HepG2 (cell line): Measurements from ENCODE around the gene SELENOH. TPM values are rescaled to one million over a fixed set of nuclear protein-coding genes. Genes with fewer than 3 reads are reported as not detected.

Experiments used
- ATAC-seq: fragments of 200-7000 bp; cut with Tn5 transposase; 3 replicates; pipeline ENCODE4 v1.9.1; 2020; ENCODE audit warnings: mild to moderate bottlenecking, moderate library complexity
- BruUV-seq: library from RNA; stranded (reverse); fragments of 400-500 nt; replicated peaks from 2 replicates; lab custom pipeline; 2021; lab: Mats Ljungman, UMichigan
- CTCF ChIA-PET: fragments of 300-600 bp; formaldehyde crosslinking; extraction: SDS; loops from one replicate; lab custom pipeline; 2021; ENCODE audit warnings: low total read pairs, inconsistent platforms, low intra/inter-chr PET ratio; lab: Yijun Ruan, JAX
- POLR2A ChIA-PET: fragments of 350-600 bp; sonication (Branson Sonifier 250); formaldehyde crosslinking; loops from one replicate; lab custom pipeline; 2020; ENCODE audit warnings: antibody characterized with exemption, inconsistent platforms; lab: Yijun Ruan, JAX
- DNase-seq: peaks from one replicate; pipeline ENCODE4 v3.0.0-alpha.2; 2015; ENCODE audit warnings: low spot score
- FAIRE-seq: peaks from 3 replicates; lab custom pipeline; 2011; peaks lifted over from hg19 to GRCh38; lab: Jason Lieb, UNC
- H2AFZ ChIP-seq: one replicate; pipeline ENCODE4 v1.6.1; 2011; ENCODE audit warnings: low read length, inconsistent platforms
- H3K27ac ChIP-seq: fragments of 300-600 bp; 3 replicates; pipeline ENCODE4 v1.8.0; 2011; ENCODE audit warnings: mixed run types, mild to moderate bottlenecking, mixed read lengths, low read length, inconsistent platforms; ENCODE audit not compliant: insufficient read depth; ENCODE audit errors: extremely low read length
- H3K27me3 ChIP-seq, 2 experiments: fragments of 200-600 bp in 1 of 2; 2 replicates in 1 of 2; 3 replicates in 1 of 2; pipeline versions ENCODE4 v1.6.0 to v1.8.0; 2011; ENCODE audit warnings: low read length in 2 of 2, mild to moderate bottlenecking in 2 of 2, moderate library complexity in 2 of 2, inconsistent platforms in 1 of 2; ENCODE audit not compliant: insufficient read depth in 2 of 2, control insufficient read depth in 1 of 2
- H3K36me3 ChIP-seq, 2 experiments: fragments of 200-600 bp in 1 of 2; replicated peaks in 1 of 2; 2 replicates in 1 of 2; 3 replicates in 1 of 2; pipeline versions ENCODE4 v1.5.1 to v1.8.0; 2011; ENCODE audit warnings: low read length in 2 of 2, inconsistent platforms in 1 of 2; ENCODE audit not compliant: insufficient read depth in 2 of 2, control insufficient read depth in 1 of 2
- H3K4me1 ChIP-seq: 2 replicates; pipeline ENCODE4 v1.5.1; 2012; ENCODE audit warnings: low read length, inconsistent platforms; ENCODE audit not compliant: insufficient read depth
- H3K4me2 ChIP-seq: 2 replicates; pipeline ENCODE4 v1.6.0; 2011; ENCODE audit warnings: low read depth, low read length, inconsistent platforms
- H3K4me3 ChIP-seq, 3 experiments: fragments of 200-600 bp in 1 of 3; sonication (generic), shearing (Covaris generic) in 1 of 3; replicated peaks in 1 of 3; 2 replicates each; pipeline ENCODE4 v1.5.1; 2011 to 2016; ENCODE audit warnings: low read length in 3 of 3, inconsistent platforms in 2 of 3, low read depth in 2 of 3, mild to moderate bottlenecking in 2 of 3, control low read depth in 1 of 3, mixed read lengths in 1 of 3; ENCODE audit not compliant: insufficient read depth in 1 of 3
- H3K79me2 ChIP-seq: one replicate; pipeline ENCODE4 v1.6.1; 2011; ENCODE audit warnings: low read length, inconsistent platforms; ENCODE audit not compliant: insufficient read depth
- H3K9ac ChIP-seq: 2 replicates; pipeline ENCODE4 v1.6.0; 2011; ENCODE audit warnings: mild to moderate bottlenecking, low read depth, low read length, inconsistent platforms; ENCODE audit not compliant: insufficient read depth
- H3K9me3 ChIP-seq: 2 replicates; pipeline ENCODE4 v1.5.1; 2012; ENCODE audit warnings: mild to moderate bottlenecking, low read length
- H4K20me1 ChIP-seq: 2 replicates; pipeline ENCODE4 v1.6.0; 2011; ENCODE audit warnings: inconsistent platforms, mild to moderate bottlenecking, low read length, moderate library complexity; ENCODE audit not compliant: insufficient read depth
- CHD4 ChIP-seq: fragments of 200-600 bp; sonication (generic); IDR thresholded peaks from 2 replicates; pipeline ENCODE4 v1.7.0; 2017; ENCODE audit warnings: mild to moderate bottlenecking, low read length, borderline replicate concordance
- GRHL1 ChIP-seq: sonication (generic); formaldehyde crosslinking; conservative IDR thresholded peaks from 2 replicates; pipeline ENCODE4 v1.8.0; 2022; ENCODE audit warnings: missing genetic modification reagents
- HDAC1 ChIP-seq: sonication (generic); formaldehyde crosslinking; IDR thresholded peaks from 2 replicates; pipeline ENCODE4 v1.5.1; 2020; ENCODE audit warnings: mild to moderate bottlenecking, missing genetic modification reagents
- HOMEZ ChIP-seq: IDR thresholded peaks from 2 replicates; pipeline ENCODE4 v1.6.1; 2016; ENCODE audit warnings: low read depth
- KLF13 ChIP-seq: sonication (generic); formaldehyde crosslinking; IDR thresholded peaks from 2 replicates; pipeline ENCODE4 v1.4.0; 2020; ENCODE audit warnings: mild to moderate bottlenecking, missing genetic modification reagents
- MLX ChIP-seq: IDR thresholded peaks from 2 replicates; pipeline ENCODE4 v1.6.1; 2016
- RXRB ChIP-seq: IDR thresholded peaks from 2 replicates; pipeline ENCODE4 v1.6.1; 2016; ENCODE audit warnings: borderline replicate concordance, missing genetic modification reagents, missing compliant biosample characterization
- ZNF20 ChIP-seq: sonication (generic); formaldehyde crosslinking; IDR thresholded peaks from 2 replicates; pipeline ENCODE4 v1.4.0; 2020; ENCODE audit warnings: mild to moderate bottlenecking, moderate library complexity, missing genetic modification reagents
- ZNF34 ChIP-seq: sonication (generic); formaldehyde crosslinking; IDR thresholded peaks from 2 replicates; pipeline ENCODE4 v1.4.0; 2020; ENCODE audit warnings: mild to moderate bottlenecking, missing genetic modification reagents, borderline replicate concordance
- ZNF501 ChIP-seq: sonication (generic); formaldehyde crosslinking; IDR thresholded peaks from 2 replicates; pipeline ENCODE4 v1.5.1; 2020; ENCODE audit warnings: mild to moderate bottlenecking, moderate library complexity, missing genetic modification reagents
- ZNF660 ChIP-seq: sonication (generic); formaldehyde crosslinking; IDR thresholded peaks from 2 replicates; pipeline ENCODE4 v1.5.1; 2020; ENCODE audit warnings: mild to moderate bottlenecking, low read depth, missing genetic modification reagents, borderline replicate concordance
- ZNF816 ChIP-seq: sonication (generic); formaldehyde crosslinking; IDR thresholded peaks from 2 replicates; pipeline ENCODE4 v1.8.0; 2022; ENCODE audit warnings: missing genetic modification reagents, mild to moderate bottlenecking, borderline replicate concordance
- ZNF878 ChIP-seq: sonication (generic); formaldehyde crosslinking; IDR thresholded peaks from 2 replicates; pipeline ENCODE4 v1.8.1; 2023; ENCODE audit warnings: mild to moderate bottlenecking, missing genetic modification reagents, moderate library complexity
- ZNF891 ChIP-seq: sonication (generic); formaldehyde crosslinking; IDR thresholded peaks from 2 replicates; pipeline ENCODE4 v1.5.0; 2020; ENCODE audit warnings: mild to moderate bottlenecking, missing genetic modification reagents
- WGBS: methylation state at CpG from one replicate; pipeline ENCODE4 v1.1.6; 2017; ENCODE audit warnings: low lambda C conversion rate; 5-methylcytosine and 5-hydroxymethylcytosine counted together
- in situ Hi-C: cut with HindIII; loops from 2 replicates; pipeline ENCODE4 v1.10.0; 2017; ENCODE audit warnings: low pct_unique_long_range_greater_than_20kb; ENCODE audit not compliant: extremely low pct_ligation_motif_present
- intact Hi-C: fragments of 100-400 bp; cut with micrococcal nuclease; formaldehyde crosslinking; loops from one replicate; pipeline ENCODE4 v1.10.0; 2022; ENCODE audit not compliant: unreplicated experiment
- polyA plus RNA-seq, 8 experiments: library from polyadenylated mRNA; depleted of rRNA in 3 of 8; stranded (reverse) in 7 of 8; unstranded in 1 of 8; fragments of >200 nt; fragmentation: Illumina TruSeq in 4 of 8; extraction: Trizol in 4 of 8; gene quantifications; 2 replicates each; pipeline versions ENCODE4 v1.2.1 to v1.2.3, GENCODE V29; 2011 to 2016; ENCODE audit warnings: low read depth in 4 of 8, missing spikeins in 1 of 8, mixed read lengths in 1 of 8; ENCODE audit not compliant: insufficient read depth in 1 of 8
- total RNA-seq, 5 experiments: library from RNA; depleted of rRNA; stranded (reverse); fragments of >200 nt; fragmentation: Illumina TruSeq; extraction: Trizol; gene quantifications; 2 replicates each; pipeline ENCODE4 v1.2.3, GENCODE V29; 2016; ENCODE audit warnings: low read depth in 1 of 5

SELENOH gene
- total and polyA plus RNA-seq, 2 of the 13 experiments (the other 11 are each of a cell fraction or from before 2014, with no cell fraction given), result 27.2 to 77.4 TPM

- in situ Hi-C loops, result no loop called here
- H3K4me3 ChIP-seq, result no peak overlapping the region
- no peak overlapping the region for H3K27ac ChIP-seq
- BruUV-seq, result no TSS peak
- POLR2A ChIA-PET, result no interaction called here
- TF ChIP-seq ZNF501 (CRISPR knock-in tag), result no peak
- no peak for TF ChIP-seq HDAC1 (CRISPR knock-in tag)
- TF ChIP-seq ZNF878, result no peak
- TF ChIP-seq HOMEZ, result no peak
- no peak for TF ChIP-seq ZNF20 (CRISPR knock-in tag)
- no peak for TF ChIP-seq CHD4
- TF ChIP-seq KLF13 (CRISPR knock-in tag), result no peak
- no peak for TF ChIP-seq ZNF660 (CRISPR knock-in tag)
- no peak for TF ChIP-seq RXRB (CRISPR knock-in tag)
- TF ChIP-seq ZNF816, result no peak
- no peak for TF ChIP-seq GRHL1 (CRISPR knock-in tag)
- no peak for TF ChIP-seq ZNF891 (CRISPR knock-in tag)
- no peak for TF ChIP-seq MLX (CRISPR knock-in tag)
- no peak for TF ChIP-seq ZNF34 (CRISPR knock-in tag)
- no peaks in the 10 kb centered on the region for H3K4me1 ChIP-seq
- no peak overlapping the region for H2AFZ ChIP-seq
- ATAC-seq (no peak), DNase-seq (no peak), FAIRE-seq (no peak)
- H3K36me3 ChIP-seq, result peaks cover 6 to 12% of the 10 kb centered on the region in 2 experiments; a peak in 4 of 5 replicates
- H3K27me3 ChIP-seq, result no peaks in the 10 kb centered on the region
- peaks cover 52% of the 10 kb centered on the region for H3K79me2 ChIP-seq
- 98% methylated on average over 7 of the region's 7 CpGs for WGBS
- CTCF ChIA-PET, result no interaction called here
- no peak overlapping the region for H3K9ac ChIP-seq
- H4K20me1 ChIP-seq, result peaks cover 3% of the 10 kb centered on the region; the same call in 1 of the 2 replicates
- no peaks in the 10 kb centered on the region for H3K9me3 ChIP-seq
- intact Hi-C loops, result no loop called here
- no peak overlapping the region for H3K4me2 ChIP-seq
These were observed 11.8 kb upstream of the SELENOH start for GRCh38 chr11:57729479-57729878.
